NCI-H510A (cell line): ENCODE data around the gene ESRRG.
"Not testable (repeated sequence)": the region's sequence is repeated elsewhere in the genome, so short reads cannot be mapped to it uniquely, and the experiment has no call there.

Experiments used
- DNase-seq: peaks from one replicate; lab custom pipeline; 2025; lab: John Stamatoyannopoulos, UW

Gene ESRRG

DNA sequence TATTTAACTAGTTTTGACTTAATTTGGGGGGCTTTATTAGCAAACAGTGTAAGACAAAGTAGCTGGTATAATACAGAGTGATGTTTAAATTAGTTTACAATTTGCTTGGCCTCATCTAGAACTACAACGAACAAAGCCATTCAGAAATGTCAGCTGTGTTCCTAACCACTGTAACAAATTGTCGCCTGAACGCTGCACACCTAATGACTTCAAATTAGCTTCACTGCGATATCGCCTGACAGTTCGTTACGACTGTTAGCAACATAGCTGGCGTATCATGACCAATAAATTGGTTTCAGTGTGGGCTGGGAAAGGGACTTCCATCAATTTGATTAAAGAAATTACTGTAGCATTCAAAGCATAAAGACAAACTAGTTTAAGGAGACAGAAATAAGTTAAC lies 160.1 kb downstream of the ESRRG start:
- no peak for DNase-seq

DNA sequence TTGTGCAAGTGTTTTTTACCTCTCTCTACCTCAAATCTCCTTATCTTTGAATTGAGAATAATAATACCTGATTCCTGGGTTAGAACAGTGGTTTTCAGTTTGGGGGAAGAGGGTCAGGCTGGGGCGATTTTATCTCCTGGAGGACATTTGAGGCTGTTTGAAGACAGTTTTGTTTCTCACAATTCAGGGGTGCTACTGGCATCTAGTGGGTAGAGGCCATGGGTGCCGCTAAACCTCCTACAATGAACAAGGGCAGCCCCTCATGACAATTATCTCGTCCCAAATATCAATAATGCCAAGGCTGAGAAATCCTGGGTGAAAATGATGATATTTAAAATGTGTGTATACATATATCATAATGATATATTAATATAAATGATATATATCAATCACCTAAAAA lies 160.8 kb downstream of the ESRRG start:
- DNase-seq: no peak

DNA sequence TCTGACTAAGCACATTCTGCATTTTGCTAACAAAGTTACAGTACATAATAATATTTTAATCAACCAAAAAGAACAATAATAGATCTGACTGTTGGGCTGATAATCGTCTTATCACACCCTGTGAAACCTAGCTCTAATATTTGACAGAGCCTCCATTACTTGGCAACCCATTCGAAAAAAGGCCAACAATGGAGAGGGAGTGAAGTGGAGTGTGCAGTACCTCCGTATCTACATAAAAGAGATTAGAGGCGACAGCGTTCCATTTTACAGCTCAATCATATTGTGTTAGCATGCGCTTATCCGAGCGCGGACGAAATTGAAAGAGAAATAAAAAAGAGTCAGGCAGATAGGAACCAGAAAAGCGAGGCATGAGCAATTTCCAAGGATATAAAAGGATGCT lies 162.7 kb downstream of the ESRRG start:
- no peak for DNase-seq

DNA sequence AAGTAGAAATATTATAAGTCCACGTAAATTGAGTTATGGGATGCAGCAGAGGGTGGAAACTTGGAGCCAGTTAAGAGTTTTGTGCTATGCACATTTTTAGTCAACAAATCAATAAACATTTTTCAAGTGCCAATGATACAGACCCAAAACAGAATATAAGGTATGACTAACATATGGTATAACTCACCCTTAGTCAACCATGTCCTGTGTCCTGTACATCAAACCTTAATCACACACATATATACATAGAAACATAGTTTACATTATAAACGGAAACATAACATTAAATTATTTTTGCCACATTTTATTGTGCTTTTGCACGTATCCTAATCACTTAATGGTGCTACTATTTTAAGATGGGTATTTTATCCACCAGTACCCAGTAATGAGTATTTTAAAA lies 163.9 kb downstream of the ESRRG start:
- DNase-seq: no peak

DNA sequence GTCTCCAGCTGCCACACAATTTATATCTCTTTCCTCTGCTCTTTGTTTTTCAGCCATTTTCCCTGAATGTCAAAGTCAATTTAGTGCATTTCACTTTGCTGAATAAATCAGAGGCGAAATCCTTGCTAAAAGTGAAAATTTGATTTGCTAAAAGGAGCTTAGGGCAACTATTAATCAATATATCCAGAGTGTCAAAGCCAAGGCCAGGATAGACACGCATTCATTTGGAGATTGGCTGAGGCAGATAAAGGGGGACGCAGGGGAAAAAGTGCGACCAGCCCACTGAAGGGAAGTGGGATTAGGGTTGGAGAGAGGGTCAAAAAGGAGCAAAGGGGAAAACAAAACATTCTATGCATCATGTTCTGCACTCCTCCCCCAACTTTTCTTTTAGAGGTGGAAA lies 167.6 kb downstream of the ESRRG start:
- DNase-seq: no peak

DNA sequence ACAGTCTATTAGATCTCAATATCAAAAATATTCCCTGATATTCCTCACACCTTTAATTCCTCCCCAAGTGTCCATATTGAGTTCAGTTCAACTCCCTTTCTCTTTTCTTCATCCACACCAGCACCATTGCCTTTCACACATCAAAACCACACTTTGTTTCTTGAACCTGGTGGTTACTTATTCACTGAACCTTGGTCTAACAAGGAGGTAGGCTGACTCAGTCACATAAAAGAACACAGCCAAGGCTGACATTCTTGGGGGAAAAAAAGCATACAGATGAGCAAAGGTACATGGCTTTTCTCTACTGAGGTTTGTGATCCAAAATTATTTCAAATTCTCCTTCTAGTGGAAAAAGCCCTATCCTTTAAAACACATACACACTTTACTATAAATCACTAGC lies 168.3 kb downstream of the ESRRG start:
- DNase-seq: no peak

DNA sequence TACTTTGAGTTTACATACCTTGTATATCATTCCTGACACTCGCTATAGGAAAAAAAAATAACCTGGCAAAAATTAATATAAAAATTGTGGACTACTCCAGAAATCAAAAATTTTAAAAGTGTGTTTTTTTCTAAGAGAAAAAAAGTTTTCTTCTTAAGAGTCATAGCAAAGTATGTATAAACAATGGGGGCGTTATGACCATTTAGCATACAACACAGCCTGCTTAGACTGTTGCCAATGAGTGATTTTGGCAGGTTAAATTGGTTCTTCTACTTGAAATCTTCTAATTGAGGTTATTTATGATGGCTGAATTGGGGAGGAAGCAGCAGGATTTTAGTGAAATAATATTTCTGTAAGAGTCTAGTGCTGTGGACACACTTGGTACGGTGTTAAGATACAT lies 169.5 kb downstream of the ESRRG start:
- DNase-seq: no peak

DNA sequence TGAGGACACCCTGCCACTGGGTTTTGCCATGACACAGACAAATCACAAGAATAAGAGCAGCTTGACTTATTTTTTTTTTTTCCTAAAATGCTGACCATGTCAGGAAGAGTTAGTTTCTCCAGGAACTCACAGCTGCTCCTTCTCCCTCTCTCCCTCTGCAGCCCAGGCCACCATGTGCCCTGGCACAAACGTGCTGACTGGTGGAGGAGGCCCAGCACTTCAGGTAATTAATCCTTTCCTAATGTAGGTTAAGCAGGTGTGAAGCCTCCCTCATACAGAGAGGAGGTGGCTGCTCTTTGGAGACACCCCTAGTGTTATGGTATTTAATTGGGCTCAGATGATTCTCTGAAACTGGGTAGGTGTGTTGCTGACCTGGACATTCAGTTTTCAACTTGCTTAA lies 170.2 kb downstream of the ESRRG start:
- DNase-seq: no peak

DNA sequence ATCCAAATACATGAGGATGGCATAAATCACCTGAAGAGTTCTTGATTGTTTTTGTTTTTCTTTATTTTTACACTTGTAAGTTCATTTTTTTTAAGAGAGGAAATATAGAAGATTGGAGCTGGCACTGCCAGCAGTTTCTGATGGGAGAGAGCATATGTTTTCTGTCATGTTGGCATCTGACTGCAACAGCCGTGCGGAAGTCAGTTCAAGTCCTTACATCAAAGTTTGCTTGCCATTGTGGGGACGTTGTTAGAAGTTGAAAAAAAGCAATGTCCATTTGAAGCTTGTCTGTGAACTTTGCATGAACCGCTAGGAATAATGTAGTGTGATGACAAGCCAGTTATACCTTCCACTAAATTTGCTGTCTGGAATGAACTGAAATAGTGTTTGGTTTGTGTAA lies 173.4 kb downstream of the ESRRG start:
- no peak for DNase-seq

DNA sequence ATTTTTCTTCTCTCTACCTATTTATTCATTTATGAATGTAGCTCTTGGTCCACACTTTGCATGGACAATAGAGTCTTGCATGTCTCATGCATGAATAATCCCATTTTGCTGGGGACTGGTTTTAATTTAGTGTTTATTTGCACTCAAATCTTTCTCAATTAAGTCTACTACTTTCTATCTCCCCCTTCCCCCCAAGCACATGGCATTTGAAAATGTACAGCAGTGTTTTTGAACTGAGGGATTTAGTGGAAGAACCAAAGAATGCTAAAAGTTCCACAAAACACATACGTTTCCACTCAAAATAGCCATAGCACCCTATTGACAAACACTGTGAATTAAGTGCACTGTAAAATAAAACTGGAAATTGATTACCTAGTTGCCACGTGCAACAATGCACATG lies 180.5 kb downstream of the ESRRG start:
- no peak for DNase-seq

DNA sequence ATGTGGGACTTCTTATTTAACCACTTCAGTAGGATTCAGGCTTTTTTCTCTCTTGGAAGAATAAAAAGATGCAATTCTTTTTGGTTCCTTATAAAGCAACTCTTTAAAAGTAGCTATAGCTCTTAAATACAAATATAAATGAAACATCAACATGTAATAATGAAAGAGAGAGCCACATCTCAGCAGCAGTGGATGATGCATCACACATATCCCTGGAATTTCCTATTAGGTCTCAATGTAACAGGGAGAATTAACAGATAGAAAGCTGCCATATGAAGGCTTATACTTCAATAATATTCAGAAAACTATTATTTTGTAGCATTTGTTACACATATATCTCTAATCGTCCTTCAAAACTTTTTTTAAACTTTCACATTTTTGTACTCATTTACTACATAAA lies 181.0 kb downstream of the ESRRG start:
- DNase-seq: no peak

DNA sequence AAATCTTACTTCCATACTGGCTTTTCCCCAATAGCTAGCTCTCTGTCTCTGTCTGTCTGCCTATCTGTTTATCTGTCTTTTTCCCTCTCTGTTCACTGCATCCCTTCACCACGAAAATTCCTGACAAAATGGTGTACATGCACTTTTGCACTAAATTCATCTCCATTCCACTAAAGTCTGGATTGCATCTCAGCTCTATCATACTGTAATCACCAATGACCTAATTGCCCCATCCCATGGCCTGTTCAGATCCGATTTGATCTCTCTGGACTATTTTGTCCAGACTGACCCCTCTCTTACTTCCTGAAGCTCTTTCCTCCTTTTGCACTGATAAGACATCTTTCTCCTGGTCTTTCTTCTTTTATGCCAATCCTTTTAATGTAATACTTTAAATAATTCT lies 187.5 kb downstream of the ESRRG start:
- DNase-seq: no peak

DNA sequence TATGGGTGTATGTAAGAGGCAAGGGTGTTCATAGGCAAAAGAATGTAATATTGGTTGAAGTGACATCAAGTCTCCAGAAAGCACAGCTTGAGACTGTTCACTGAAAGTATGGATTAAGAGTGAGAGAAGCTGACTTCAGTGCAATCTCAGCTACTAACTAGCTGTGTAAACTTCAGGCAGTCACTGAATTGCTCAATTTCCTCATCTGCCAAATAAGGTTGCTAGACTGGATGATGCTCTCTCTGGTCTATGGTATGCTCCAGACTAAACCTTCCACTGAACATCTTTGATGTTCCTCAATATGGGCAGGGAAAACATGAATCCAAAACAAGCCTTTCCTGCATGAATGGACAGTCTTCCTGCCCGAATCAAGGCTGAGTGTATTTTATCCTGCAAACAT lies 188.2 kb downstream of the ESRRG start:
- DNase-seq: no peak

DNA sequence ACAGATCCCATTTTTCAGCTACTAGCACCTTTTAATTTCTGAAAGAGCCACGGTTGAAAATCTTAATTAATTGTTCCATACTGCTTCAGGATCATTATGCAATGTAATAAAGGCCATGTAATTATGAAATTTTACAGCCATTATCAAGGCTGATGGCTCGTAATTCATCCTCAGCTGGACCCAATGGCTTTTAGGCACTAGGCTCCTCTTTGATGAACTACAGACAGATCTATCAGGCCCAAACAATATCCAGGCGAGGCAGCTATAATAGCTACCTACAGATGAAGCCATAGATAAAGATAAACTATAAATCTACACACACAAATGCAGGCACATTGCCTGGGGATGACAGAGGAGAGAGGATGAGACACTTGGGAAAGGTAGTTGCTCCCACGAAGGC lies 189.5 kb downstream of the ESRRG start:
- no peak for DNase-seq

DNA sequence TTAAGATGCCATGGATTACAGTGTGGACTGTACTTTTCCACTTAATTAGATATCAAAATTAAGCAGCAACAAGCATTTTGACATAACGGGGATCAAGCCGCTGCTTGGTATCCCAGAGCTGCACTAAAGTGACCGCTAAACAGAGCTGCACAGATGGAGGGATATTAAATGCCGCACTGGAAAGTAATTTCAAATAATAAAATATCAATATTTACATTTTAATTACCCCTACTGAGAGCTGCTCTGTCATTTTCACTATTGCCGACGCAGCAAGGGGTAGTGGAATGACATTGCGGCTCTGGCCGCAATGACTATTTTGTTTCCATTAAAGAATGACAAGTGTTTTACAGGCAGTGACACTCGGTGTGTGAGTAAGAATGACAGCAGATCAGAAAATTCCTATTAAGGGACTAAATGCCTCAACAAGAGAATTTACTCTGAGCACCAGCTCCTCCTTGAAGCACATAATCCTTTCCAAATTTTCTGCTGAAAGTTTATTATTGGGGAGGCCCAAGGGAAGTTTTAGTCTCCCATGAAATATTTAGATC lies 190.9 kb downstream of the ESRRG start:
- DNase-seq: no peak

DNA sequence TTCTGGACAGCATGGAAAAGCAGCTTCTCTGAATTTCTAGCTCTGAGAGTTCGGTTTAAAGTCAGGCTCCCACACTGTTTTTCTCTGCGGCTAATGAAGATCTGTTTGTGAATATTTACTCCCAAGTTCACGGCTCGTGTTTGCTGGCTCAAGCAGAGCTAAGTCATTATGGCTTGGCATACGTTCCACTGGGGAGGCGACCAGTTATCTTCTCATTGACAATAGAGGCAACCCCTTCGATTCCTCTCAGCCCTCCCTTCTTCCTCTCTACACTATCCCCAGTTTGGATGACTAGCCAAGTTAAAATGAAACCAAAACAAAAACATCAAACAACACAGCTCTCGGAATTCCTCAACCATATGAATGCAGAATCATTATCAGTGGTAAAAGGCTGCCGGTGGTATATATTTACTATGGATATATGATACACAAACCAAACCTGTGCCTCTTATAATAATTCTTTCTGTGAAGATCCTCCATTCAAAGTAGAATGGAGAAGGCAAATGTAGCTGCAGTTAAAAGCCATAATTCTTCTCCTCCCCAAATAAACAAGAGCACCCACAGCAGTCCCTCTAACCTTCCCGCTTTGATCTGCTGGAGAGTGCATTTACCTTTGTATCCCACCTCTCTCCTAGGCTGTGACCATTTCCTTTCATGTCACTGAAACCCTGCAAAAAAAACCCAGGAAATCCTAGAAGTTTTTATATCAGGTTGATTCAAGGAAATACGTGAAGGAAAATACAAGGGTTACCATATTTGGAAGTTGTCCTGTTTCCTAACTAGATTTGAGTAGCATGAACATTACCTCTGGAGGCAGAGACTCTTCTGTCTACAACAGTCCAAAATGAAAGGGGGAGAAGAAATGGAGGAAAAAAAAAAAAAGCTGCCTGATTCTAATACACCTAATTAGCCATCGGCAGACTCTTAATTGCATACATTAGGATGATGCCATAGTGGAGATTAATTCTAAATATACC lies 191.7 kb downstream of the ESRRG start:
- no peak for DNase-seq

DNA sequence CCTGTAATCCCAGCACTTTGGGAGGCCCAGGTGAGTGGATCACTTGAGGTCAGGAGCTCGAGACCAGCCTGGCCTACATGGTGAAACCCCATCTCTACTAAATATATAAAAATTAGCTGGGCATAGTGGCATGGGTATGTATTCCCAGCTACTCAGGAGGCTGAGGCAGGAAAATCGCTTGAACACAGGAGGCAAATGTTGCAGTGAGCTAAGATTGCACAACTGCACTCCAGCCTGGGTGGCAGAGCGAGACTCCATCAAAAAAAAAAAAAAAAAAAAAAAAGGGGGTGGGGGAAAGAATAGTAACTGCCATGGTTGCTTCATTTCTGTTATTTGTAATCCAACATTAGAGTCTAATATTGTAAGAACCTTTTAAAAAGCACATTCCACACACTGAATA lies 193.4 kb downstream of the ESRRG start:
- DNase-seq: not testable (repeated sequence)

DNA sequence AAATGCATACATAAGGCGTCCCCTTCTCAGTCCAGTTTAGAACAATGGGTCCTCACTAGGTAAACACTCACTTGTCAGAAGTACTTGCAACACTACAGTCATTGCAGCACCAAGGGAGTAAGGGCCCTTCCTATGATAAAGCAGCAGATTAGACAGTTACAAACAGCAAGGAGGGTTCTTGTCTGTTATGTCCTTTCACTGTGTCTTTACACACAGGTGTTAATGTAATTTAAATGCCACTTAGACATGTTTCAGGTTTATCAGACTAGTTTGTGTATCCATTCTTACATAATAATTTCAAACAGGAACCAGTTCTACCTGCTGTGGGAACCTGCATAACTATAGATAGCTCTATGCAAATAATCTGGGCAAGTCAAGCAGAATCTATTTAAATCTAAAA lies 194.4 kb downstream of the ESRRG start:
- peak; percentile 62 for DNase-seq

DNA sequence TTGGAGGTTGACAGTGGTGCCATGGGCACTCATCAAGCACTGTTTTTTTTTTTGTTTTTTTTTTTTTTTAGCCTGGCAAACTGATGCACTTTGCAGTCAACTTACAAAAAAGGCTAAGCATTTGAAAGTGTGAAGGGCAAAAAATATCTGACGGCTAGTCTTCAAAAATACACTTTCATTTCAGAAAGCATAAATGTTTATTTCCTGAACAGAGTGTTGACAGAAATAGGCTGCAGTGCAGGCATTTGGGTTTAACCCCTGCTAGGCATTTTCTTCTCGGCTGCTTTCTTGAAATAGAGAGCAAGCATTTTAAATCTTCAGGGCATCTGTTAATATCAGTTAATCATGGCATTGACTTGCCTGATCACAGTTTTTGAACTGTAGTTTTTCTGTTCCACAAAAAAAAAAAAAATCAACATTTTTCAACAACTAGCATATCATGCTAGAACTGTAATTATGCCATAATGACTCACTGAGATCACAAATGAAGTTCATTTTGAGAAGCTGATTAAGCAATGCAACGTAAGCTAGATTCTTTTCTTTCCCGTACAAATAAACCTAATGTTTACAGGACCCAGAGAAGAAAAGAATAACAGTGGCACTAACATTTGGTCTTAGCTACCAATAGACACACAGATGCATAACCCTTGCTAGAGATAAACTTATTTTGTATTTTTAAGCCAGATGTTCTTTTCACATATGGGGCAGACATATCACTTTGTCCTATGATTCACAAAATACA lies 199.6 kb downstream of the ESRRG start:
- DNase-seq: no peak

DNA sequence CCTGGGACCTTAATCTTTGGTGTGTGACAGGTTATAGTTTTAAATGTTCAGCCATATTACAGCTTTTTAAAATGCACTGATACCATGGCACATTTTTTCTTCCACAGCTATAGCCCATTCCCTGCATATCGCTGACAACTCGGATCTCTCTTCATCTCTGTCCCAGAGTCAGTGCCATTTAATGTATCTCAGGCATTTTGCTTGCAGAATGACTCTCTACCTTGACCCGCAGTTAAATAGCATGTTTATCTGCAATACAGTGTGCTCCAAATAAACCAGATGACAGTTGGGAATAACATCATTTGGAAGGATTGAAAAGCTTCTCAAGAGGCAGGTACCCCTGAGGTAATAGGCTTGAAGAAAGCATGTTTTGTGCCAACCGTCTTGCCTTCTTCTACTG lies 200.2 kb downstream of the ESRRG start:
- DNase-seq: no peak

DNA sequence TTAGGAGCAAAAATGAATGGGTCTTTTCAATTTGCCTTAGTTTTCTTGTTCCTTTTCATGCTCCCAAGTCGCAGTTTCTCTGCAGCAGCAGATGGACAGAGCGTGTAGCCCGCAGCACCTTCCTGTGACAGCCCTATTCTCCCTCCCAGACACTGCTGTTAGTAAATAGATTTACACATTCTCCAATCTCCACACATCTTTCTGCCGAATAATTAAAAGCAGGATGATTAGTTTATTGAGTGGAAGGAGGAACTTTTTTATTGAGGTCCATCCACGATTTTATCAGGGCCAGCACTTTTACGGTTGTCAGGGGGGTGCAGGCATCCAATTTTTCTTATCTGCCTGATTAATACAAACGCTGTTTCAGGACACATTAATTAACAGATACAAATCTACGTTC lies 201.8 kb downstream of the ESRRG start:
- DNase-seq: no peak

DNA sequence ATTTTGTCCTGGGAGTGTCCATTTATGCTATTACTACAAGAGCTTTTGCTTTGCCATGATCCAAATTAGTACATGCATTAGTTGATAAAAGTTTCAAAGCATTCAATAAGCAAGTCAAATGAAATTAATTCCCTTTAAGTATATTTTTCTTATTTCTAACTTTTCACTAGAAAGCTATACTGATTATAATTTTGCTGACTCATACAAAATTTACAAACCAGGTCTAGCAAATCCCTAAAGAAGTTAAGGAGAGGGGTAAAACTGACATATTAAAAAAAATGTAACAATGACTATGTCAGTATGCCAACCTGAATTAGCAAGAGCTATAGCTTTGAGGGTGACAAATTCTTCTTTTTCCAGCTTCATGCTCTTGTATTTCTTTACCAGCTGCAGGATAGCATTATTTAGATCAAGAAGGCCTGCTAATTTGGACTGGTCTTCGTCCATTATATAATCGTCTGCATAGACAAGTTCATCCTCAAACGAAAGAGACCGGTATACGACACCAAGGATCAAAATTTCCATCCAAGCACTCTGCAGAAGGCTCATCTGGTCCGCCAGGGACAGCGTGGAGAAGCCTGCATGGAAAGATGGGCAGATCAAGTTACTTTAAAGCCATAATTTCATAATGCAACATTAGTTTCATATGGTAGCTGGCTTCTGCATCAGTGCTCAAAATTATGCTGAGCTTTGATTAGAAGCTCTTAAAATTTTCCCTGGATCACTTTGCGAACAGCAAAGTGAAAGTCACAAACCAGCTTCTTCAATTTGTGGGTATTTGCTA lies 204.2 kb downstream of the ESRRG start:
- no peak for DNase-seq
